Astrocyte (in vitro differentiated cells and primary cell): Measurements from ENCODE around the gene ZNF462.

Experiments used
- EZH2 ChIP-seq: IDR thresholded peaks from 2 replicates; pipeline ENCODE4 v1.6.1; 2012; ENCODE audit warnings: mild to moderate bottlenecking, low read length, inconsistent platforms; ENCODE audit not compliant: insufficient read depth
- TF ChIP-seq, protein P1 (sequence below): IDR thresholded peaks from 2 replicates; pipeline ENCODE4 v1.5.1; 2011; ENCODE audit warnings: low read depth, mild to moderate bottlenecking, inconsistent platforms, low read length, moderate library complexity; ENCODE audit not compliant: insufficient read depth

DNA sequence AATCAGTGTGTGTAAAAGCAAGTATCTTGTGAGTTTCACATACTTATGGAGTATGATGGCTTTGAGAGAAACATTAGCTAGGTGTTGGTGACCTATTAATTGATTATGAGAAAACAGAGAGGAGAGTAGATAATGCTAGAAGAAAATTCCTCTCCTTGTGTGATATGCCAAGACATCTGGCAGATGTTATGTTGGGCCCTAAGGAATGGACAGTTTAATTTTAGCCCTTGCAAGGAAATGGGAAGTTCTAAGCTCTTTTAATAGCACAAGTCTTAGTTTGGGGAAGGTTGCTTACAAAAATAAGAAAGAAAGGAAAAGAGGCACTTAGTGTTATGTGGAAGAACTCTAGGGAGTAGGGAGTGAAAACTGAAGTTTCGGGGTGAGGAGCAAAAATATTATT is 5.1 kb downstream of the ZNF462 start:
- TF ChIP-seq, protein P1, sequence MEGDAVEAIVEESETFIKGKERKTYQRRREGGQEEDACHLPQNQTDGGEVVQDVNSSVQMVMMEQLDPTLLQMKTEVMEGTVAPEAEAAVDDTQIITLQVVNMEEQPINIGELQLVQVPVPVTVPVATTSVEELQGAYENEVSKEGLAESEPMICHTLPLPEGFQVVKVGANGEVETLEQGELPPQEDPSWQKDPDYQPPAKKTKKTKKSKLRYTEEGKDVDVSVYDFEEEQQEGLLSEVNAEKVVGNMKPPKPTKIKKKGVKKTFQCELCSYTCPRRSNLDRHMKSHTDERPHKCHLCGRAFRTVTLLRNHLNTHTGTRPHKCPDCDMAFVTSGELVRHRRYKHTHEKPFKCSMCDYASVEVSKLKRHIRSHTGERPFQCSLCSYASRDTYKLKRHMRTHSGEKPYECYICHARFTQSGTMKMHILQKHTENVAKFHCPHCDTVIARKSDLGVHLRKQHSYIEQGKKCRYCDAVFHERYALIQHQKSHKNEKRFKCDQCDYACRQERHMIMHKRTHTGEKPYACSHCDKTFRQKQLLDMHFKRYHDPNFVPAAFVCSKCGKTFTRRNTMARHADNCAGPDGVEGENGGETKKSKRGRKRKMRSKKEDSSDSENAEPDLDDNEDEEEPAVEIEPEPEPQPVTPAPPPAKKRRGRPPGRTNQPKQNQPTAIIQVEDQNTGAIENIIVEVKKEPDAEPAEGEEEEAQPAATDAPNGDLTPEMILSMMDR = no peak
- TF ChIP-seq EZH2 = no peak
